PFSK-1 (cell line): ENCODE results near the gene KAZN.

ENCODE experiments used
- SIN3A ChIP-seq: IDR thresholded peaks from 2 replicates; pipeline ENCODE4 v1.6.1; 2012; ENCODE audit warnings: mild to moderate bottlenecking, low read length, moderate library complexity, borderline replicate concordance; ENCODE audit not compliant: insufficient read depth
- TAF1 ChIP-seq: IDR thresholded peaks from 2 replicates; pipeline ENCODE4 v1.6.1; 2012; ENCODE audit warnings: low read length, control low read depth, borderline replicate concordance; ENCODE audit not compliant: insufficient read depth

DNA sequence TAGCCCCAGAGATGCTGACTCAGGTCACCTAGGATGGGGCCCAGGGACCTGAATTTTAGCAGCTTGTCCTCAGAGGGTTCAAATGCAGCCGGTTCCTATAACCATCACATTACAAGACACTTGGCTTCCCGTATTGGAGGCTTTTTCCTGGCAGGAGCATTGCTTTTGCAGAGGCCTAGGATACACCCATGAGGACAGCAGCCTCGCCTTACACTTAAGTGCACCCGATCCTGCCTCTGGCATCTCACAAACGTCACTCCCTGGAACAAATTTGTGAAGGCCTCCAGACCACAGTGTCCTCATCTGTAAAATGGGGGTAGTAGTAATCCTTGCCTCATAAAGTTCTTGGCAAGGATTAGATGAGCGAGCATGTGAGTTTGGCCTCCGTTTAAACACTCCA is 130.0 kb downstream of the KAZN start:
- TF ChIP-seq TAF1 (no peak), SIN3A (no peak)
